IMR-90 (cell line): Measurements from ENCODE around the gene ROBO3. TPM values are rescaled to one million over a fixed set of nuclear protein-coding genes. Genes with fewer than 3 reads are reported as not detected.

Source experiments
- ATAC-seq: fragments of 200-7000 bp; cut with Tn5 transposase; 2 replicates; pipeline ENCODE4 v1.9.1; 2020; ENCODE audit warnings: low read depth, mild to moderate bottlenecking, moderate library complexity
- BruUV-seq: library from RNA; stranded (reverse); fragments of 400-500 nt; replicated peaks from 2 replicates; lab custom pipeline; 2021; lab: Mats Ljungman, UMichigan
- CTCF ChIA-PET: fragments of 300-600 bp; formaldehyde crosslinking; extraction: SDS; loops from one replicate; lab custom pipeline; 2021; ENCODE audit warnings: antibody characterized with exemption; lab: Yijun Ruan, JAX
- POLR2A ChIA-PET: fragments of 300-600 bp; sonication (Branson Sonifier 250); formaldehyde crosslinking; loops from one replicate; lab custom pipeline; 2022; ENCODE audit warnings: antibody characterized with exemption; ENCODE audit not compliant: unreplicated experiment; lab: Charles Lee
- DNase-seq: peaks from one replicate; pipeline ENCODE4 v3.0.0; 2013
- H2AFZ ChIP-seq: replicated peaks from 2 replicates; pipeline ENCODE3; 2013; ENCODE audit warnings: low read length, mild to moderate bottlenecking; ENCODE audit not compliant: poor library complexity
- H2AK5ac ChIP-seq: 2 replicates; pipeline ENCODE4 v1.6.1; 2013; ENCODE audit warnings: low read depth, low read length, inconsistent platforms
- H2AK9ac ChIP-seq: replicated peaks from 2 replicates; pipeline ENCODE3; 2013; ENCODE audit warnings: mild to moderate bottlenecking, low read depth, low read length, moderate library complexity; ENCODE audit not compliant: poor library complexity
- H2BK120ac ChIP-seq: 2 replicates; pipeline ENCODE4 v1.6.1; 2013; ENCODE audit warnings: low read depth, low read length, inconsistent platforms
- H2BK15ac ChIP-seq: 3 replicates; pipeline ENCODE4 v1.6.1; 2013; ENCODE audit warnings: low read depth, low read length, inconsistent platforms
- H2BK20ac ChIP-seq: 2 replicates; pipeline ENCODE4 v1.6.1; 2013; ENCODE audit warnings: low read depth, mild to moderate bottlenecking, inconsistent platforms, low read length, moderate library complexity
- H2BK5ac ChIP-seq: 2 replicates; pipeline ENCODE4 v1.6.1; 2013; ENCODE audit warnings: mild to moderate bottlenecking, low read depth, low read length, inconsistent platforms; ENCODE audit not compliant: poor library complexity, severe bottlenecking
- H3K14ac ChIP-seq: replicated peaks from 2 replicates; pipeline ENCODE4 v1.6.1; 2013; ENCODE audit warnings: low read depth, low read length, inconsistent platforms
- H3K18ac ChIP-seq: 2 replicates; pipeline ENCODE4 v1.6.1; 2013; ENCODE audit warnings: low read depth, low read length, control low read depth
- H3K23ac ChIP-seq: 2 replicates; pipeline ENCODE4 v1.6.1; 2013; ENCODE audit warnings: low read depth, low read length, inconsistent platforms
- H3K27ac ChIP-seq: 2 replicates; pipeline ENCODE4 v1.5.1; 2013; ENCODE audit warnings: mild to moderate bottlenecking, control low read depth, low read length; ENCODE audit not compliant: insufficient read depth
- H3K27me3 ChIP-seq: 2 replicates; pipeline ENCODE4 v1.6.1; 2013; ENCODE audit warnings: low read length; ENCODE audit not compliant: control insufficient read depth, insufficient read depth
- H3K36me3 ChIP-seq: 2 replicates; pipeline ENCODE4 v1.6.1; 2013; ENCODE audit warnings: low read length, mixed read lengths; ENCODE audit not compliant: control insufficient read depth, insufficient read depth
- H3K4ac ChIP-seq: 2 replicates; pipeline ENCODE4 v1.6.1; 2013; ENCODE audit warnings: low read depth, low read length, inconsistent platforms
- H3K4me1 ChIP-seq: 2 replicates; pipeline ENCODE4 v1.6.1; 2013; ENCODE audit warnings: low read length, mixed read lengths; ENCODE audit not compliant: control insufficient read depth, insufficient read depth
- H3K4me2 ChIP-seq: 2 replicates; pipeline ENCODE4 v1.6.1; 2013; ENCODE audit warnings: low read depth, mild to moderate bottlenecking, control low read depth, low read length, moderate library complexity
- H3K4me3 ChIP-seq: 2 replicates; pipeline ENCODE4 v1.5.1; 2013; ENCODE audit warnings: low read depth, mild to moderate bottlenecking, control low read depth, low read length, moderate library complexity; ENCODE audit not compliant: insufficient read depth
- H3K56ac ChIP-seq: 2 replicates; pipeline ENCODE4 v1.6.1; 2013; ENCODE audit warnings: low read length, inconsistent platforms; ENCODE audit not compliant: insufficient read depth; ENCODE audit errors: extremely low read depth
- H3K79me1 ChIP-seq, 2 experiments: 2 replicates each; pipeline ENCODE4 v1.6.1; 2013; ENCODE audit warnings: low read length in 2 of 2, inconsistent platforms in 1 of 2, low read depth in 1 of 2
- H3K9ac ChIP-seq: 2 replicates; pipeline ENCODE4 v1.6.1; 2013; ENCODE audit warnings: low read depth, low read length, control low read depth
- H3K9me1 ChIP-seq: 2 replicates; pipeline ENCODE4 v1.6.1; 2013; ENCODE audit warnings: low read length, inconsistent platforms; ENCODE audit not compliant: insufficient read depth
- H3K9me3 ChIP-seq: 2 replicates; pipeline ENCODE4 v1.6.1; 2013; ENCODE audit warnings: low read length; ENCODE audit not compliant: control insufficient read depth, insufficient read depth
- H4K20me1 ChIP-seq: 2 replicates; pipeline ENCODE4 v1.6.1; 2013; ENCODE audit warnings: low read length, inconsistent platforms; ENCODE audit not compliant: insufficient read depth
- H4K5ac ChIP-seq: 2 replicates; pipeline ENCODE4 v1.6.1; 2013; ENCODE audit warnings: mild to moderate bottlenecking, low read depth, low read length, control low read depth
- H4K8ac ChIP-seq, 2 experiments: 2 replicates each; pipeline ENCODE4 v1.6.1; 2013; ENCODE audit warnings: low read depth in 2 of 2, low read length in 2 of 2, control low read depth in 1 of 2, inconsistent platforms in 1 of 2
- H4K91ac ChIP-seq: 2 replicates; pipeline ENCODE4 v1.6.1; 2013; ENCODE audit warnings: low read depth, low read length, inconsistent platforms; ENCODE audit not compliant: insufficient read depth
- CEBPB ChIP-seq: IDR thresholded peaks from 2 replicates; pipeline ENCODE4 v1.6.1; 2012; ENCODE audit warnings: low read depth, low read length, improper control_type of control experiment
- FOS ChIP-seq: fragments of 150-350 bp; IDR thresholded peaks from 2 replicates; pipeline ENCODE4 v1.6.1; 2016; ENCODE audit warnings: low read depth, low read length
- MAFK ChIP-seq: IDR thresholded peaks from 2 replicates; pipeline ENCODE4 v1.6.1; 2012; ENCODE audit warnings: low read depth, low read length, improper control_type of control experiment
- WGBS, 2 experiments: methylation state at CpG; one replicate each; pipeline versions ENCODE4 v1.1.5 to v1.1.7; 2013; ENCODE audit warnings: missing lambda C conversion rate in 2 of 2; ENCODE audit not compliant: insufficient read length in 1 of 2; ENCODE audit errors: extremely low coverage in 2 of 2; 5-methylcytosine and 5-hydroxymethylcytosine counted together
- dilution Hi-C: fragments of 300-500 bp; cut with HindIII; formaldehyde crosslinking; loops from one replicate; pipeline ENCODE4 v1.14.3; 2018; ENCODE audit warnings: low sequenced_read_pairs; ENCODE audit not compliant: unreplicated experiment
- in situ Hi-C: fragments of 300-500 bp; cut with MboI; formaldehyde crosslinking; loops from 3 replicates; pipeline ENCODE4 v1.14.3; 2019; ENCODE audit warnings: low sequenced_read_pairs, inconsistent platforms, mixed read lengths
- intact Hi-C: fragments of 100-400 bp; cut with micrococcal nuclease; formaldehyde crosslinking; loops from 2 replicates; pipeline ENCODE4 v1.10.0; 2022
- polyA plus RNA-seq, 3 experiments: library from polyadenylated mRNA; depleted of rRNA; stranded (reverse); fragments of >200 nt; gene quantifications; 2 replicates each; pipeline ENCODE4 v1.2.3, GENCODE V29; 2012; ENCODE audit warnings: low replicate concordance in 1 of 3
- total RNA-seq: library from RNA; depleted of rRNA; stranded (reverse); fragments of >200 nt; gene quantifications from 2 replicates; pipeline ENCODE4 v1.2.3, GENCODE V29; 2012
- TF ChIP-seq, protein P1 (sequence below): conservative IDR thresholded peaks from 2 replicates; pipeline ENCODE4 v1.5.1; 2012; ENCODE audit warnings: mild to moderate bottlenecking, low read depth, low read length, improper control_type of control experiment

The ROBO3 gene
- total and polyA plus RNA-seq, 2 of the 4 experiments (the other 2 are of a cell fraction): 12.0 to 54.1 TPM

DNA sequence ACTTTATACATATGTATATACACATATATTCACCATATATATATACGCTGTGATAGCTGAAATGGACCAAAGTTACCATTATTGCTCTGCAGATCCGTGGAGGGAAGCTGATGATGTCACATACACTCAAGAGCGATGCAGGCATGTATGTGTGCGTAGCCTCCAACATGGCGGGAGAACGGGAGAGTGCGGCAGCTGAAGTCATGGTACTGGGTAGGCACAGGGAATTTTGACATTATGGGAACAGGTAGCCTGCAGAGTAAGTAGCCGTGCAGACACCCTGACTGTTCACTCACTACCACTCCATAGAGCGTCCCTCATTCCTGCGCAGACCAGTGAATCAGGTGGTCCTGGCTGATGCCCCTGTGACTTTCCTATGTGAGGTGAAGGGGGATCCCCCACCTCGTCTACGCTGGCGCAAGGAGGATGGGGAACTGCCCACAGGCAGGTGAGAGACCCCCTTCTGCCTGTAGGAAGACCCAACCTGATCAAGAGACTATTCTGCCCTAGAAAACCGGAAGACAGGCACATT lies 4.7 kb downstream of the ROBO3 start:
- H2AK5ac ChIP-seq: no peak overlapping the region
- H3K4me1 ChIP-seq: peaks cover 2% of the 10 kb centered on the region
- no peak overlapping the region for H4K8ac ChIP-seq
- WGBS, 2 experiments: 60% methylated on average over 3 of the region's 14 CpGs; no CpG with 5 or more reads in 1 of the 2 experiments
- no peak overlapping the region for H3K4ac ChIP-seq
- no peak overlapping the region for H2BK15ac ChIP-seq
- POLR2A ChIA-PET: no interaction called here
- H3K56ac ChIP-seq: no peak overlapping the region
- H2BK120ac ChIP-seq: no peak overlapping the region
- H3K27me3 ChIP-seq: peaks cover 82% of the 10 kb centered on the region
- CTCF ChIA-PET: no interaction called here
- no peak overlapping the region for H2BK5ac ChIP-seq
- TF ChIP-seq, protein P1, sequence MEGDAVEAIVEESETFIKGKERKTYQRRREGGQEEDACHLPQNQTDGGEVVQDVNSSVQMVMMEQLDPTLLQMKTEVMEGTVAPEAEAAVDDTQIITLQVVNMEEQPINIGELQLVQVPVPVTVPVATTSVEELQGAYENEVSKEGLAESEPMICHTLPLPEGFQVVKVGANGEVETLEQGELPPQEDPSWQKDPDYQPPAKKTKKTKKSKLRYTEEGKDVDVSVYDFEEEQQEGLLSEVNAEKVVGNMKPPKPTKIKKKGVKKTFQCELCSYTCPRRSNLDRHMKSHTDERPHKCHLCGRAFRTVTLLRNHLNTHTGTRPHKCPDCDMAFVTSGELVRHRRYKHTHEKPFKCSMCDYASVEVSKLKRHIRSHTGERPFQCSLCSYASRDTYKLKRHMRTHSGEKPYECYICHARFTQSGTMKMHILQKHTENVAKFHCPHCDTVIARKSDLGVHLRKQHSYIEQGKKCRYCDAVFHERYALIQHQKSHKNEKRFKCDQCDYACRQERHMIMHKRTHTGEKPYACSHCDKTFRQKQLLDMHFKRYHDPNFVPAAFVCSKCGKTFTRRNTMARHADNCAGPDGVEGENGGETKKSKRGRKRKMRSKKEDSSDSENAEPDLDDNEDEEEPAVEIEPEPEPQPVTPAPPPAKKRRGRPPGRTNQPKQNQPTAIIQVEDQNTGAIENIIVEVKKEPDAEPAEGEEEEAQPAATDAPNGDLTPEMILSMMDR: no peak
- TF ChIP-seq FOS (no peak), CEBPB (no peak), MAFK (no peak)
- H3K79me1 ChIP-seq: no peaks in the 10 kb centered on the region
- H3K18ac ChIP-seq: no peak overlapping the region
- no peak for ATAC-seq
- 0 out of 2 replicates have a peak, but pooled peaks cover 4% of the 10 kb centered on the region for H4K20me1 ChIP-seq
- H3K27ac ChIP-seq: no peak overlapping the region
- no peak overlapping the region for H3K4me2 ChIP-seq
- no peak overlapping the region for H2AFZ ChIP-seq
- H4K5ac ChIP-seq: no peak overlapping the region
- H3K4me3 ChIP-seq: no peak overlapping the region
- H3K23ac ChIP-seq: no peak overlapping the region
- no peaks in the 10 kb centered on the region; the same call in 1 of the 2 replicates for H3K9me3 ChIP-seq
- DNase-seq: no peak
- dilution Hi-C loops (no loop called here), intact Hi-C loops (loop anchor here (10.0 kb wide), 3 partner anchors 465 to 795 kb away; no protein-coding TSS in a partner anchor), in situ Hi-C loops (no loop called here)
- H3K9me1 ChIP-seq: no peaks in the 10 kb centered on the region; the same call in 1 of the 2 replicates
- H4K91ac ChIP-seq: no peak overlapping the region
- BruUV-seq: no TSS peak
- H3K9ac ChIP-seq: no peak overlapping the region
- H2BK20ac ChIP-seq: no peak overlapping the region
- H3K14ac ChIP-seq: no peak overlapping the region
- no peak overlapping the region for H2AK9ac ChIP-seq
- H3K36me3 ChIP-seq: no peaks in the 10 kb centered on the region
